ENCODE results near the gene NIM1K. TPM values are rescaled to one million over a fixed set of nuclear protein-coding genes. Genes with fewer than 3 reads are reported as not detected.

The NIM1K gene
- total RNA-seq, 3 donors from 2014 or later (not counting 1 experiment from before 2014, with no cell fraction given): 0.28 to 0.40 (median 0.36) TPM

GRCh38 chr5:43231977-43232376 lies 40.0 kb downstream of the NIM1K start:
- no peaks in the 10 kb centered on the region for H3K4me1 ChIP-seq (ENCODE audit: control insufficient read depth, insufficient read depth, low read length)
- no peak overlapping the region for H3K27ac ChIP-seq (ENCODE audit: low read length)
- H3K4me3 Mint-ChIP-seq: no peak overlapping the region
- ATAC-seq (peak in 1 of 3 donors; percentile 53), DNase-seq (peak in 1 of 2 donors; percentile 14)
- no peaks in the 10 kb centered on the region for H3K27me3 ChIP-seq (ENCODE audit: control insufficient read depth, insufficient read depth, low read length)
- TF ChIP-seq CTCF (IDR thresholded peaks at IDR 0.05): peak; percentile 22
- WGBS (ENCODE audit: insufficient coverage): 70% methylated on average over 3 of the region's 3 CpGs
- H3K36me3 ChIP-seq (ENCODE audit: control insufficient read depth, insufficient read depth, low read length): no peaks in the 10 kb centered on the region
- no peaks in the 10 kb centered on the region for H3K36me3 Mint-ChIP-seq
- H3K9me3 ChIP-seq (ENCODE audit: control insufficient read depth, insufficient read depth, low read length): no peaks in the 10 kb centered on the region
- H3K27me3 Mint-ChIP-seq (ENCODE audit: low read depth in 2 of 2): peaks cover 0 to 3% of the 10 kb centered on the region in 2 donors
- H3K27ac Mint-ChIP-seq: no peak overlapping the region
- no peak overlapping the region for H3K4me3 ChIP-seq (ENCODE audit: low read length)
- H3K9me3 Mint-ChIP-seq: no peaks in the 10 kb centered on the region
- H3K4me1 Mint-ChIP-seq: no peaks in the 10 kb centered on the region
- intact Hi-C loops (cut with micrococcal nuclease): loop anchor here (5.0 kb wide), 1 partner anchor 155 kb away; no protein-coding TSS in a partner anchor

GRCh38 chr5:43232943-43233833 lies 41.2 kb downstream of the NIM1K start:
- no peak for TF ChIP-seq CTCF (IDR thresholded peaks at IDR 0.05)
- Histone ChIP-seq H3K4me1 (ENCODE audit: control insufficient read depth, insufficient read depth, low read length) (no peaks in the 10 kb centered on the region), H3K9me3 (ENCODE audit: control insufficient read depth, insufficient read depth, low read length) (no peaks in the 10 kb centered on the region), H3K4me3 (ENCODE audit: low read length) (no peak overlapping the region), H3K27me3 (ENCODE audit: control insufficient read depth, insufficient read depth, low read length) (no peaks in the 10 kb centered on the region), H3K36me3 (ENCODE audit: control insufficient read depth, insufficient read depth, low read length) (no peaks in the 10 kb centered on the region), H3K27ac (ENCODE audit: low read length) (no peak overlapping the region)
- Mint-ChIP-seq H3K4me1 (no peaks in the 10 kb centered on the region), H3K36me3 (no peaks in the 10 kb centered on the region), H3K9me3 (no peaks in the 10 kb centered on the region), H3K4me3 (no peak overlapping the region), H3K27me3 (ENCODE audit: low read depth in 2 of 2) (peaks cover 0 to 3% of the 10 kb centered on the region in 2 donors), H3K27ac (no peak overlapping the region)
- intact Hi-C loops (cut with micrococcal nuclease): loop anchor here (5.0 kb wide), 1 partner anchor 154 kb away; no protein-coding TSS in a partner anchor
- DNase-seq: no peak
- ATAC-seq: no peak
- 92% methylated on average over 13 of the region's 15 CpGs for WGBS (ENCODE audit: insufficient coverage)

- Histone ChIP-seq H3K36me3 (ENCODE audit: control insufficient read depth, insufficient read depth, low read length) (no peaks in the 10 kb centered on the region), H3K27me3 (ENCODE audit: control insufficient read depth, insufficient read depth, low read length) (no peaks in the 10 kb centered on the region), H3K4me1 (ENCODE audit: control insufficient read depth, insufficient read depth, low read length) (no peaks in the 10 kb centered on the region), H3K27ac (ENCODE audit: low read length) (no peak overlapping the region), H3K4me3 (ENCODE audit: low read length) (no peak overlapping the region), H3K9me3 (ENCODE audit: control insufficient read depth, insufficient read depth, low read length) (no peaks in the 10 kb centered on the region)
- TF ChIP-seq CTCF (IDR thresholded peaks at IDR 0.05): no peak
- Mint-ChIP-seq H3K4me1 (no peaks in the 10 kb centered on the region), H3K27ac (no peak overlapping the region), H3K27me3 (ENCODE audit: low read depth in 2 of 2) (peaks cover 0 to 3% of the 10 kb centered on the region in 2 donors), H3K9me3 (no peaks in the 10 kb centered on the region), H3K36me3 (no peaks in the 10 kb centered on the region), H3K4me3 (no peak overlapping the region)
- DNase-seq (no peak), ATAC-seq (no peak)
- intact Hi-C loops (cut with micrococcal nuclease): loop anchor here (5.0 kb wide), 1 partner anchor 153 kb away; no protein-coding TSS in a partner anchor
- WGBS (ENCODE audit: insufficient coverage): no CpG with 5 or more reads among the region's 3 CpGs
Observed at GRCh38 chr5:43233946-43234345, 41.9 kb downstream of the NIM1K start.

Data from natural killer cell (primary cell).